IMR-90 (cell line): ENCODE measurements around the gene SEC11A. TPM values are rescaled to one million over a fixed set of nuclear protein-coding genes. Genes with fewer than 3 reads are reported as not detected.

Source experiments
- ATAC-seq: fragments of 200-7000 bp; cut with Tn5 transposase; 2 replicates; pipeline ENCODE4 v1.9.1; 2020; ENCODE audit warnings: low read depth, mild to moderate bottlenecking, moderate library complexity
- BruUV-seq: library from RNA; stranded (reverse); fragments of 400-500 nt; replicated peaks from 2 replicates; lab custom pipeline; 2021; lab: Mats Ljungman, UMichigan
- CTCF ChIA-PET: fragments of 300-600 bp; formaldehyde crosslinking; extraction: SDS; loops from one replicate; lab custom pipeline; 2021; ENCODE audit warnings: antibody characterized with exemption; lab: Yijun Ruan, JAX
- POLR2A ChIA-PET: fragments of 300-600 bp; sonication (Branson Sonifier 250); formaldehyde crosslinking; loops from one replicate; lab custom pipeline; 2022; ENCODE audit warnings: antibody characterized with exemption; ENCODE audit not compliant: unreplicated experiment; lab: Charles Lee
- DNase-seq: peaks from one replicate; pipeline ENCODE4 v3.0.0; 2013
- H2AFZ ChIP-seq: replicated peaks from 2 replicates; pipeline ENCODE3; 2013; ENCODE audit warnings: low read length, mild to moderate bottlenecking; ENCODE audit not compliant: poor library complexity
- H2AK5ac ChIP-seq: 2 replicates; pipeline ENCODE4 v1.6.1; 2013; ENCODE audit warnings: low read depth, low read length, inconsistent platforms
- H2AK9ac ChIP-seq: replicated peaks from 2 replicates; pipeline ENCODE3; 2013; ENCODE audit warnings: mild to moderate bottlenecking, low read depth, low read length, moderate library complexity; ENCODE audit not compliant: poor library complexity
- H2BK120ac ChIP-seq: 2 replicates; pipeline ENCODE4 v1.6.1; 2013; ENCODE audit warnings: low read depth, low read length, inconsistent platforms
- H2BK15ac ChIP-seq: 3 replicates; pipeline ENCODE4 v1.6.1; 2013; ENCODE audit warnings: low read depth, low read length, inconsistent platforms
- H2BK20ac ChIP-seq: 2 replicates; pipeline ENCODE4 v1.6.1; 2013; ENCODE audit warnings: low read depth, mild to moderate bottlenecking, inconsistent platforms, low read length, moderate library complexity
- H2BK5ac ChIP-seq: 2 replicates; pipeline ENCODE4 v1.6.1; 2013; ENCODE audit warnings: mild to moderate bottlenecking, low read depth, low read length, inconsistent platforms; ENCODE audit not compliant: poor library complexity, severe bottlenecking
- H3K14ac ChIP-seq: replicated peaks from 2 replicates; pipeline ENCODE4 v1.6.1; 2013; ENCODE audit warnings: low read depth, low read length, inconsistent platforms
- H3K18ac ChIP-seq: 2 replicates; pipeline ENCODE4 v1.6.1; 2013; ENCODE audit warnings: low read depth, low read length, control low read depth
- H3K23ac ChIP-seq: 2 replicates; pipeline ENCODE4 v1.6.1; 2013; ENCODE audit warnings: low read depth, low read length, inconsistent platforms
- H3K27ac ChIP-seq: 2 replicates; pipeline ENCODE4 v1.5.1; 2013; ENCODE audit warnings: mild to moderate bottlenecking, control low read depth, low read length; ENCODE audit not compliant: insufficient read depth
- H3K27me3 ChIP-seq: 2 replicates; pipeline ENCODE4 v1.6.1; 2013; ENCODE audit warnings: low read length; ENCODE audit not compliant: control insufficient read depth, insufficient read depth
- H3K36me3 ChIP-seq: 2 replicates; pipeline ENCODE4 v1.6.1; 2013; ENCODE audit warnings: low read length, mixed read lengths; ENCODE audit not compliant: control insufficient read depth, insufficient read depth
- H3K4ac ChIP-seq: 2 replicates; pipeline ENCODE4 v1.6.1; 2013; ENCODE audit warnings: low read depth, low read length, inconsistent platforms
- H3K4me1 ChIP-seq: 2 replicates; pipeline ENCODE4 v1.6.1; 2013; ENCODE audit warnings: low read length, mixed read lengths; ENCODE audit not compliant: control insufficient read depth, insufficient read depth
- H3K4me2 ChIP-seq: 2 replicates; pipeline ENCODE4 v1.6.1; 2013; ENCODE audit warnings: low read depth, mild to moderate bottlenecking, control low read depth, low read length, moderate library complexity
- H3K4me3 ChIP-seq: 2 replicates; pipeline ENCODE4 v1.5.1; 2013; ENCODE audit warnings: low read depth, mild to moderate bottlenecking, control low read depth, low read length, moderate library complexity; ENCODE audit not compliant: insufficient read depth
- H3K56ac ChIP-seq: 2 replicates; pipeline ENCODE4 v1.6.1; 2013; ENCODE audit warnings: low read length, inconsistent platforms; ENCODE audit not compliant: insufficient read depth; ENCODE audit errors: extremely low read depth
- H3K79me1 ChIP-seq, 2 experiments: 2 replicates each; pipeline ENCODE4 v1.6.1; 2013; ENCODE audit warnings: low read length in 2 of 2, inconsistent platforms in 1 of 2, low read depth in 1 of 2
- H3K9ac ChIP-seq: 2 replicates; pipeline ENCODE4 v1.6.1; 2013; ENCODE audit warnings: low read depth, low read length, control low read depth
- H3K9me1 ChIP-seq: 2 replicates; pipeline ENCODE4 v1.6.1; 2013; ENCODE audit warnings: low read length, inconsistent platforms; ENCODE audit not compliant: insufficient read depth
- H3K9me3 ChIP-seq: 2 replicates; pipeline ENCODE4 v1.6.1; 2013; ENCODE audit warnings: low read length; ENCODE audit not compliant: control insufficient read depth, insufficient read depth
- H4K20me1 ChIP-seq: 2 replicates; pipeline ENCODE4 v1.6.1; 2013; ENCODE audit warnings: low read length, inconsistent platforms; ENCODE audit not compliant: insufficient read depth
- H4K5ac ChIP-seq: 2 replicates; pipeline ENCODE4 v1.6.1; 2013; ENCODE audit warnings: mild to moderate bottlenecking, low read depth, low read length, control low read depth
- H4K8ac ChIP-seq, 2 experiments: 2 replicates each; pipeline ENCODE4 v1.6.1; 2013; ENCODE audit warnings: low read depth in 2 of 2, low read length in 2 of 2, control low read depth in 1 of 2, inconsistent platforms in 1 of 2
- H4K91ac ChIP-seq: 2 replicates; pipeline ENCODE4 v1.6.1; 2013; ENCODE audit warnings: low read depth, low read length, inconsistent platforms; ENCODE audit not compliant: insufficient read depth
- CEBPB ChIP-seq: IDR thresholded peaks from 2 replicates; pipeline ENCODE4 v1.6.1; 2012; ENCODE audit warnings: low read depth, low read length, improper control_type of control experiment
- CHD1 ChIP-seq: IDR thresholded peaks from 2 replicates; pipeline ENCODE4 v1.6.1; 2012; ENCODE audit warnings: low read depth, low read length, improper control_type of control experiment
- FOS ChIP-seq: fragments of 150-350 bp; IDR thresholded peaks from 2 replicates; pipeline ENCODE4 v1.6.1; 2016; ENCODE audit warnings: low read depth, low read length
- MXI1 ChIP-seq: IDR thresholded peaks from 2 replicates; pipeline ENCODE4 v1.6.1; 2012; ENCODE audit warnings: low read depth, mild to moderate bottlenecking, low read length, moderate library complexity, borderline replicate concordance
- POLR2A ChIP-seq: IDR thresholded peaks from 2 replicates; pipeline ENCODE4 v1.6.1; 2012; ENCODE audit warnings: mild to moderate bottlenecking, low read depth, low read length
- WGBS, 2 experiments: methylation state at CpG; one replicate each; pipeline versions ENCODE4 v1.1.5 to v1.1.7; 2013; ENCODE audit warnings: missing lambda C conversion rate in 2 of 2; ENCODE audit not compliant: insufficient read length in 1 of 2; ENCODE audit errors: extremely low coverage in 2 of 2; 5-methylcytosine and 5-hydroxymethylcytosine counted together
- dilution Hi-C: fragments of 300-500 bp; cut with HindIII; formaldehyde crosslinking; loops from one replicate; pipeline ENCODE4 v1.14.3; 2018; ENCODE audit warnings: low sequenced_read_pairs; ENCODE audit not compliant: unreplicated experiment
- in situ Hi-C: fragments of 300-500 bp; cut with MboI; formaldehyde crosslinking; loops from 3 replicates; pipeline ENCODE4 v1.14.3; 2019; ENCODE audit warnings: low sequenced_read_pairs, inconsistent platforms, mixed read lengths
- intact Hi-C: fragments of 100-400 bp; cut with micrococcal nuclease; formaldehyde crosslinking; loops from 2 replicates; pipeline ENCODE4 v1.10.0; 2022
- polyA plus RNA-seq, 3 experiments: library from polyadenylated mRNA; depleted of rRNA; stranded (reverse); fragments of >200 nt; gene quantifications; 2 replicates each; pipeline ENCODE4 v1.2.3, GENCODE V29; 2012; ENCODE audit warnings: low replicate concordance in 1 of 3
- total RNA-seq: library from RNA; depleted of rRNA; stranded (reverse); fragments of >200 nt; gene quantifications from 2 replicates; pipeline ENCODE4 v1.2.3, GENCODE V29; 2012
- TF ChIP-seq, protein P1 (sequence below): fragments of 150-350 bp; IDR thresholded peaks from 2 replicates; pipeline ENCODE4 v1.6.1; 2016; ENCODE audit warnings: low read depth, mild to moderate bottlenecking, low read length, moderate library complexity, borderline replicate concordance
- TF ChIP-seq, protein P2 (sequence below): conservative IDR thresholded peaks from 2 replicates; pipeline ENCODE4 v1.5.1; 2012; ENCODE audit warnings: mild to moderate bottlenecking, low read depth, low read length, improper control_type of control experiment

The SEC11A gene
- total and polyA plus RNA-seq, 2 of the 4 experiments (the other 2 are of a cell fraction) = 62.4 to 108 TPM

DNA sequence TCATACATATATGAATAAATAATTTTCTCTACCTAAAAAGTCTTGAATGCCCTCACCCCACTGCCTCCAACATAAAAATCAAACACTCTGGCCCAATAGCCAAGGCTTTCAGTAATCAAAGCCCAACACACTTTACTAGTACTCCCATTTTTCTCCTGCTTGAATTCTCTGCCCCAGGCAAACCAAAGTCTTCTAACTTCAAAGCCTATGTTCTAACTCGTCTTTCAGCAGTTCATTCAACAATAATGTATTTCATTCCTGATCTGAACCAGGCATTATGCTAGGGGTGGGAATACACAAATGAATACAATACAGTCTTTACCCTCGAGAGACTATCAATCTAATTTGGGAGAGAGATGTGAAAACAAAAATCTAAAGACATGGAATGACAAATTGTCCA is 21.1 kb upstream of the SEC11A start:
- H2BK20ac ChIP-seq = no peak overlapping the region
- ATAC-seq (no peak), DNase-seq (no peak)
- WGBS, 2 experiments = no CpG with 5 or more reads among the region's 2 CpGs
- no peak overlapping the region for H3K14ac ChIP-seq
- no peaks in the 10 kb centered on the region for H3K9me3 ChIP-seq
- H2BK15ac ChIP-seq = no peak overlapping the region
- ChIA-PET POLR2A (no interaction called here), CTCF (no interaction called here)
- in situ Hi-C loops (no loop called here), intact Hi-C loops (no loop called here), dilution Hi-C loops (no loop called here)
- no peak overlapping the region for H3K4me2 ChIP-seq
- no peak overlapping the region for H4K8ac ChIP-seq
- no peak overlapping the region for H3K18ac ChIP-seq
- no peaks in the 10 kb centered on the region for H4K20me1 ChIP-seq
- H3K9ac ChIP-seq = no peak overlapping the region
- no peak overlapping the region for H2AK5ac ChIP-seq
- no peak overlapping the region for H3K56ac ChIP-seq
- H3K23ac ChIP-seq = no peak overlapping the region
- no peak overlapping the region for H3K27ac ChIP-seq
- peaks cover 6% of the 10 kb centered on the region for H3K4me1 ChIP-seq
- no peak overlapping the region for H2AK9ac ChIP-seq
- BruUV-seq = no TSS peak
- no peaks in the 10 kb centered on the region for H3K36me3 ChIP-seq
- no peaks in the 10 kb centered on the region for H3K79me1 ChIP-seq
- peaks cover 9% of the 10 kb centered on the region for H3K9me1 ChIP-seq
- no peak overlapping the region for H2BK5ac ChIP-seq
- TF ChIP-seq CHD1 (no peak), CEBPB (no peak), POLR2A (no peak), FOS (no peak), MXI1 (no peak)
- TF ChIP-seq, protein P1, sequence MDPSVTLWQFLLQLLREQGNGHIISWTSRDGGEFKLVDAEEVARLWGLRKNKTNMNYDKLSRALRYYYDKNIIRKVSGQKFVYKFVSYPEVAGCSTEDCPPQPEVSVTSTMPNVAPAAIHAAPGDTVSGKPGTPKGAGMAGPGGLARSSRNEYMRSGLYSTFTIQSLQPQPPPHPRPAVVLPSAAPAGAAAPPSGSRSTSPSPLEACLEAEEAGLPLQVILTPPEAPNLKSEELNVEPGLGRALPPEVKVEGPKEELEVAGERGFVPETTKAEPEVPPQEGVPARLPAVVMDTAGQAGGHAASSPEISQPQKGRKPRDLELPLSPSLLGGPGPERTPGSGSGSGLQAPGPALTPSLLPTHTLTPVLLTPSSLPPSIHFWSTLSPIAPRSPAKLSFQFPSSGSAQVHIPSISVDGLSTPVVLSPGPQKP = no peak
- TF ChIP-seq, protein P2, sequence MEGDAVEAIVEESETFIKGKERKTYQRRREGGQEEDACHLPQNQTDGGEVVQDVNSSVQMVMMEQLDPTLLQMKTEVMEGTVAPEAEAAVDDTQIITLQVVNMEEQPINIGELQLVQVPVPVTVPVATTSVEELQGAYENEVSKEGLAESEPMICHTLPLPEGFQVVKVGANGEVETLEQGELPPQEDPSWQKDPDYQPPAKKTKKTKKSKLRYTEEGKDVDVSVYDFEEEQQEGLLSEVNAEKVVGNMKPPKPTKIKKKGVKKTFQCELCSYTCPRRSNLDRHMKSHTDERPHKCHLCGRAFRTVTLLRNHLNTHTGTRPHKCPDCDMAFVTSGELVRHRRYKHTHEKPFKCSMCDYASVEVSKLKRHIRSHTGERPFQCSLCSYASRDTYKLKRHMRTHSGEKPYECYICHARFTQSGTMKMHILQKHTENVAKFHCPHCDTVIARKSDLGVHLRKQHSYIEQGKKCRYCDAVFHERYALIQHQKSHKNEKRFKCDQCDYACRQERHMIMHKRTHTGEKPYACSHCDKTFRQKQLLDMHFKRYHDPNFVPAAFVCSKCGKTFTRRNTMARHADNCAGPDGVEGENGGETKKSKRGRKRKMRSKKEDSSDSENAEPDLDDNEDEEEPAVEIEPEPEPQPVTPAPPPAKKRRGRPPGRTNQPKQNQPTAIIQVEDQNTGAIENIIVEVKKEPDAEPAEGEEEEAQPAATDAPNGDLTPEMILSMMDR = no peak
- H3K4ac ChIP-seq = no peak overlapping the region
- H3K27me3 ChIP-seq = no peaks in the 10 kb centered on the region
- H2BK120ac ChIP-seq = no peak overlapping the region
- H4K91ac ChIP-seq = no peak overlapping the region
- H4K5ac ChIP-seq = no peak overlapping the region
- H3K4me3 ChIP-seq = no peak overlapping the region
- no peak overlapping the region for H2AFZ ChIP-seq
